GM21423 (cell line): Measurements from ENCODE around the gene SLK.

Experiments
- ATAC-seq: cut with Tn5 transposase; IDR thresholded peaks from one replicate; pipeline ENCODE4 v1.9.1; 2021; ENCODE audit warnings: mild to moderate bottlenecking, moderate library complexity; ENCODE audit not compliant: unreplicated experiment

The SLK gene

GRCh38 chr10:104045151-104046089 is 78.5 kb downstream of the SLK start:
- ATAC-seq: no peak

- no peak for ATAC-seq
Measured at GRCh38 chr10:104046651-104047050, 79.7 kb downstream of the SLK start.

GRCh38 chr10:104049504-104050250 is 82.7 kb downstream of the SLK start:
- no peak for ATAC-seq

- ATAC-seq: no peak
Measured at GRCh38 chr10:104052431-104052830, 85.5 kb downstream of the SLK start.

GRCh38 chr10:104053201-104053600 is 86.3 kb downstream of the SLK start:
- ATAC-seq: no peak

GRCh38 chr10:104054430-104054829 is 87.5 kb downstream of the SLK start:
- no peak for ATAC-seq

GRCh38 chr10:104056619-104057273 is 89.8 kb downstream of the SLK start:
- no peak for ATAC-seq

- no peak for ATAC-seq
Measured at GRCh38 chr10:104057717-104058116, 90.8 kb downstream of the SLK start.

- no peak for ATAC-seq
Measured at GRCh38 chr10:104059364-104059763, 92.4 kb downstream of the SLK start.

GRCh38 chr10:104061196-104061595 is 94.3 kb downstream of the SLK start:
- no peak for ATAC-seq

GRCh38 chr10:104065748-104066147 is 98.8 kb downstream of the SLK start:
- no peak for ATAC-seq

GRCh38 chr10:104066945-104067344 is 100.0 kb downstream of the SLK start:
- no peak for ATAC-seq

GRCh38 chr10:104067525-104067924 is 100.6 kb downstream of the SLK start:
- ATAC-seq: no peak

GRCh38 chr10:104069613-104070012 is 102.7 kb downstream of the SLK start:
- no peak for ATAC-seq

GRCh38 chr10:104072786-104073185 is 105.8 kb downstream of the SLK start:
- no peak for ATAC-seq

- ATAC-seq: no peak
Measured at GRCh38 chr10:104074505-104074904, 107.6 kb downstream of the SLK start.

- no peak for ATAC-seq
Measured at GRCh38 chr10:104076743-104077160, 109.8 kb downstream of the SLK start.

- no peak for ATAC-seq
Measured at GRCh38 chr10:104077247-104077646, 110.3 kb downstream of the SLK start.

GRCh38 chr10:104077663-104078151 is 110.8 kb downstream of the SLK start:
- no peak for ATAC-seq
